Measurements from ENCODE around the gene KLK11. TPM values are rescaled to one million over a fixed set of nuclear protein-coding genes. Genes with fewer than 3 reads are reported as not detected.

The KLK11 gene
- total RNA-seq, 1 donor from 2014 or later: not detected

DNA sequence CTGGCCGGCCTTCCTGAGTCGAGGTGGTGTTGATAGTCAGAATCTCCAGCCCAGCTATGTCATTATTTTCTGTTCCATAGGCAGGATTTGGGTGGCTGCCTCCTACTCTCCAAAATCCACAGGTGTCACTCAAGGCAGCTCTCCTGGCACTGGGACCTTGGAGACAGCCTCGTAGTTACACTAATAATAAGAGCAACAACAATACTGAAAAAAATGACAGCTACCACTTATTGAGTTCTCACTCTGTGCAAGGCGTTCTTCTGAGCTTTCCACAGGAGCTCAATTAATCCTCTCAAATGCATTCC, 20.6 kb upstream of the KLK11 start:
- Mint-ChIP-seq H3K27me3 (ENCODE audit: insufficient read depth) (peaks cover 14% of the 10 kb centered on the region), H3K27ac (no peak overlapping the region), H3K4me3 (no peak overlapping the region), H3K9me3 (no peaks in the 10 kb centered on the region), H3K4me1 (ENCODE audit: low read depth) (no peaks in the 10 kb centered on the region), H3K36me3 (ENCODE audit: low read depth) (no peaks in the 10 kb centered on the region)
- intact Hi-C loops (cut with micrococcal nuclease): no loop called here
- no peak for DNase-seq (ENCODE audit: low spot score)

DNA sequence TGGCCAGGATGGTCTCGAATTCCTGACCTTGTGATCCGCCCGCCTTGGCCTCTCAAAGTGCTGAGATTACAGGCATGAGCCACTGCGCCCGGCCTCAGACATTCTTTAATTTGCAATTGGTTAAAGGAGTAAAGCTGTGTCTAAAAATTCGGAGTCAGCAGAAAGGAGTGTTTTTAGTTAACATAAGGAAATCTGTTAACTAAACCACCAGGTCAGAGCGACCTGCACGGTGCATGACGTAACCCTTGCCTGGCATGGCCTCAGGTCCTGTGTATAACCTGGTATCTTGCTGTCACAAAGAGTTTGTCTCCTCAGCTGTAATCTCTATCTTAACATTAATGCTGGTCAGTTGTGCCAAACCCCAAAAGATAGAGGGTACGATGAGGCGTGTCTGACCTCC, 17.9 kb upstream of the KLK11 start:
- Mint-ChIP-seq H3K36me3 (ENCODE audit: low read depth) (no peaks in the 10 kb centered on the region), H3K4me1 (ENCODE audit: low read depth) (no peaks in the 10 kb centered on the region), H3K9me3 (no peaks in the 10 kb centered on the region), H3K4me3 (no peak overlapping the region), H3K27ac (no peak overlapping the region), H3K27me3 (ENCODE audit: insufficient read depth) (peaks cover 14% of the 10 kb centered on the region)
- intact Hi-C loops (cut with micrococcal nuclease): no loop called here
- DNase-seq (ENCODE audit: low spot score): no peak

DNA sequence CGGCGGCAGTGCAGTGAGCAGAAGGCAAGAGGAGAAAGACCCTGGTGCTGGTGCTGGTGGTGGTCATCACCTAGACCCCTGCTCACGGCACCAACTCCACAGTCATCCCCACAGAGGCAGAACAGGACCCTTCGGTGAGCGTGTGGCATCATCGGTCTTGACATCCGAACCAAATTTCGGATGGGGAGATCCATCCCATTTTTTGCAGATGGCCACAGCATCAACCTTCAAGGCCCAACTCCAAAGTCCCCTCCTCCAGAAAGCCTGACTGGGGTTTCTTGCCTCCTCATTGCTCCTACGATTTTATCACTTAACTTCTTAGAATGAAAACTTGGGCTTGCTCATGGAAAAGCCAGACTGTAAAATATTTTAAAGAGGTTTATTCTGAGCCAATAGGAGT, 17.1 kb upstream of the KLK11 start:
- no peak for DNase-seq (ENCODE audit: low spot score)
- Mint-ChIP-seq H3K36me3 (ENCODE audit: low read depth) (no peaks in the 10 kb centered on the region), H3K27ac (no peak overlapping the region), H3K4me1 (ENCODE audit: low read depth) (no peaks in the 10 kb centered on the region), H3K4me3 (no peak overlapping the region), H3K9me3 (no peaks in the 10 kb centered on the region), H3K27me3 (ENCODE audit: insufficient read depth) (peaks cover 14% of the 10 kb centered on the region)
- intact Hi-C loops (cut with micrococcal nuclease): no loop called here

DNA sequence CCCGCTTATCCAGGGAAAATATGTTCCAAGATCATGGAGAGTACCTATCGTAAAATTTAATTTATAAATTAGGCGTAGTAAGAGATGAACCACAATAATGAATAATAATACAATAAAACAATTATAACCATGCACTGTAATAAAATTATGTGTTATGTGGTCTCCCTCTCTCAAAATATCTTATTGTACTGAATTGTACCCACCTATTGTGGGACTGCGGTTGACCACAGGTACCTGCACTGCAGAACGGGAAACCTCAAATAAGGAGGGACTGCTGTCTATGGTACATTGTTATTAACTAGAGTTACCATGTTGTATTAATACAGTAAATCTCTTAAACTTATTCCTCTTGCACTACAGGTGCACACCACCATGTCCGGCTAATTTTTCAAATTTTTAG, 13.7 kb upstream of the KLK11 start:
- Mint-ChIP-seq H3K4me1 (ENCODE audit: low read depth) (no peaks in the 10 kb centered on the region), H3K27ac (no peak overlapping the region), H3K36me3 (ENCODE audit: low read depth) (no peaks in the 10 kb centered on the region), H3K4me3 (no peak overlapping the region), H3K27me3 (ENCODE audit: insufficient read depth) (no peaks in the 10 kb centered on the region), H3K9me3 (no peaks in the 10 kb centered on the region)
- intact Hi-C loops (cut with micrococcal nuclease): no loop called here
- no peak for DNase-seq (ENCODE audit: low spot score)

GRCh38 chr19:51036519-51036918, 10.1 kb upstream of the KLK11 start:
- no peaks in the 10 kb centered on the region for H3K9me3 Mint-ChIP-seq
- H3K27ac Mint-ChIP-seq: no peak overlapping the region
- no peaks in the 10 kb centered on the region for H3K36me3 Mint-ChIP-seq (ENCODE audit: low read depth)
- no peak overlapping the region for H3K4me3 Mint-ChIP-seq
- H3K27me3 Mint-ChIP-seq (ENCODE audit: insufficient read depth): peaks cover 3% of the 10 kb centered on the region
- no peaks in the 10 kb centered on the region for H3K4me1 Mint-ChIP-seq (ENCODE audit: low read depth)
- no peak for DNase-seq (ENCODE audit: low spot score)
- intact Hi-C loops (cut with micrococcal nuclease): no loop called here

DNA sequence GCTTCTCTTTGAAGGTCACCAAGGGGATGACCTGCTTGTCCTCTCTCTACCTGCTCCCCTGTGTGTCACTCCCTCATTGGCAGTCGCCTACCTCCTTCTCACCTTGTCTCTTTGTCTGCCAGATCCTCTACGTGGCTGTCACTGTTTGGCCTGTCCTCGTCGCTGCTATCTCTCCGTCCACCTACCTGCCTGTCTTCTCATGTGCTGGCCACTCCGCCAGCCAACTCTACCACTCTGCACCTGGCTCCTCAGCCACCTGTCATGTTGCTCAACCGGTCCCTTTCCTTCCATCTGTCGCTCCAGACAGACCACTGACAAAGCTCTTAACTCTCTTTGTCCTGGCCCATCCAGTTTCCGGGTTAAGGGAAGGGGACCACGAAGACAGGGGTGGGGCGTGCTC, 8.3 kb upstream of the KLK11 start, which contains the start of gene KLK12:
Gene KLK12, minus strand, starts transcription at position 299 of the 400 bp plus-strand sequence. CDS start 381 bp downstream, outside the sequence.
- Mint-ChIP-seq H3K4me3 (no peak within 1 kb of the TSS), H3K9me3 (no peaks in the 10 kb centered on the region), H3K36me3 (ENCODE audit: low read depth) (no peaks in the 10 kb centered on the region), H3K27me3 (ENCODE audit: insufficient read depth) (peaks cover 3% of the 10 kb centered on the region), H3K27ac (no peak within 1 kb of the TSS), H3K4me1 (ENCODE audit: low read depth) (no peaks in the 10 kb centered on the region)
- intact Hi-C loops (cut with micrococcal nuclease): no loop called here
- no peak for DNase-seq (ENCODE audit: low spot score)

DNA sequence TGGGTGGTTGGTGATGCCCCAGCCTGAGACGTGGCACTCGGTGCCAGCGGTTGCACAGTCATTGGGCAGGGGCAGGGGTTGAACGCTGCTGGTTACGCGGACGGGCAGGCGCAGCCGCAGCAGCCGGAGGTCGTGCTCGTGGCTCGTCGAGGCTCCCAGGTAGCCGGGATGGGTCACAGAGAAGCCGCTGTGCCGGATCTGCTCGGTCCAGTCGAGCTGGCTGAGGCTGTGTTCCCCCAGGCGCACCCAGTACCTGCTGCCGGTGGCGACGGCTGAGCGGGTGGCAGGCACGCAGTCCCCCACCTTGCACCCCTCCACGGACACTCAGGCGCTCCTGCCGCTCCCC, 5.4 kb upstream of the KLK11 start:
- Mint-ChIP-seq H3K27ac (no peak overlapping the region), H3K4me1 (ENCODE audit: low read depth) (no peaks in the 10 kb centered on the region), H3K27me3 (ENCODE audit: insufficient read depth) (peaks cover 3% of the 10 kb centered on the region), H3K4me3 (no peak overlapping the region), H3K36me3 (ENCODE audit: low read depth) (no peaks in the 10 kb centered on the region), H3K9me3 (no peaks in the 10 kb centered on the region)
- DNase-seq (ENCODE audit: low spot score): no peak
- intact Hi-C loops (cut with micrococcal nuclease): no loop called here

DNA sequence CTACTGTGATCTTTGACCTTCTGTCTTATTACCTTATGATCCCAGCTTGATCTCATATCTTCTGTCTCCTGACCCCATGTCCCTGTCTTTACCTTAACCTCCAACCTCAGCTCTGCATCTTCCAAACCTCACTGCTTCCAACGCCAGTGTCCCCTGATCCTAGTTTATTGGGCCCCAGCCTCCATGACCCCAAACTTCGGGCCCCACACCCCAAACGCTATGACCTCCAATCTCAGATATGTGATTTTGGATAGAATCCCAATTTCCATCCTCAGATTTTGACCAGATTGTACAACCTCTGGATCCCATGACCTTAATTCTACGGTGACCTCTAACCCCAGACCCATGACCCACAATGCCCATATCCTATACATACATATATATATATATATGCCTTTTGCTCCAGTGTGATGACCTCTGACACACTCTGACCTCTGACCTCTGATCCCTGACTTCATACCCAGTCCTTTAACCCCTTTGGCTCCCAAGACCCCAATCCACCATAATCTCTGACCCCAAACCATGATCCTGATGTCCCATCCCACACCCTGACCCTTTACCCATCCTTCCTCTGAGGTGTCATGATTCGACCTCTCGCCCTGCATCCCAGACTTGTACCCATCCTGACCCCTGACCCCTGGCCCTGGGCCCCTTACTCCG, 4.9 kb upstream of the KLK11 start:
- no peak for DNase-seq (ENCODE audit: low spot score)
- Mint-ChIP-seq H3K4me3 (no peak overlapping the region), H3K36me3 (ENCODE audit: low read depth) (no peaks in the 10 kb centered on the region), H3K9me3 (no peaks in the 10 kb centered on the region), H3K27ac (no peak overlapping the region), H3K4me1 (ENCODE audit: low read depth) (no peaks in the 10 kb centered on the region), H3K27me3 (ENCODE audit: insufficient read depth) (peaks cover 5% of the 10 kb centered on the region)
- intact Hi-C loops (cut with micrococcal nuclease): no loop called here

GRCh38 chr19:51030631-51031030, 4.2 kb upstream of the KLK11 start:
- peaks cover 5% of the 10 kb centered on the region for H3K27me3 Mint-ChIP-seq (ENCODE audit: insufficient read depth)
- DNase-seq (ENCODE audit: low spot score): no peak
- no peaks in the 10 kb centered on the region for H3K36me3 Mint-ChIP-seq (ENCODE audit: low read depth)
- H3K9me3 Mint-ChIP-seq: no peaks in the 10 kb centered on the region
- H3K4me1 Mint-ChIP-seq (ENCODE audit: low read depth): no peaks in the 10 kb centered on the region
- no peak overlapping the region for H3K4me3 Mint-ChIP-seq
- H3K27ac Mint-ChIP-seq: no peak overlapping the region
- intact Hi-C loops (cut with micrococcal nuclease): no loop called here

DNA sequence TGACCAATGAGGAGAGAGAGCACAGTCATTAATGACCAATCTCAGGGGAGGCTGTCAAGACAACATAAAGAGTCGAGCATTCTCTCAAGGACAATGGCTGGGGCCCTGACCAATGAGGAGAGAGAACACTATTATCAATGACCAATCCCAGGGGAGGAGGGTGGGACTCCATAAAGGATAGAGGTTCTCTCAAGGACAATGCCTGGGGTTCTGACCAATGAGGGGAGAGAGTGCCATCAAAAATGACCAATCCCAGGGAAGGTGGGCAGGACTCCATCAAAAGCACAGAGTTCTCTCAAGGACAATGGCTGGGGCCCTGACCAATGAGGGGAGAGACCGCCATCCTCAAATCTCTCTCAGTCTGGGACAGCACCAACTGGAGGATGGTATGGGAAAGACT, 3.3 kb upstream of the KLK11 start:
- Mint-ChIP-seq H3K36me3 (ENCODE audit: low read depth) (no peaks in the 10 kb centered on the region), H3K9me3 (no peaks in the 10 kb centered on the region), H3K4me3 (no peak overlapping the region), H3K27ac (no peak overlapping the region), H3K27me3 (ENCODE audit: insufficient read depth) (peaks cover 5% of the 10 kb centered on the region), H3K4me1 (ENCODE audit: low read depth) (no peaks in the 10 kb centered on the region)
- intact Hi-C loops (cut with micrococcal nuclease): no loop called here
- DNase-seq (ENCODE audit: low spot score): no peak

DNA sequence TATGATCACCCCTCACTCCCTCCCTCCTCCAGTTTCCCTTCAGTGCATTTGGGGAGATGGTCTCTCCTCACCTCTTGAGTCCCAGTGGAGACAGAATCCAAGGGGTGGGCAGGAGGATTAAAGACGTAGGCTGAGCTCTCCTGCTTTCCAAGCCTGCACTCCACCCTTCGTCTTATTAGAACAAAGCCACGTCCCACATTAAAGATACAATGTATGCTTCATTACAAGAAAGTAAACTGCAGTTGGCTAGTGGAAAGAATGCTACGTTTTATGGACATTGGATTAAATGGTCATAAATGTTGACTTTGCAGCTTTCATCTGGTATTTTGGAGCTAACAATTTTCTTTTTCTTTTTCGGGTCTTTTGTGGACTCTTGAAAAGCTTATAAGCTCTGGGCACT, 1.5 kb upstream of the KLK11 start:
- Mint-ChIP-seq H3K4me1 (ENCODE audit: low read depth) (no peaks in the 10 kb centered on the region), H3K27me3 (ENCODE audit: insufficient read depth) (peaks cover 3% of the 10 kb centered on the region), H3K36me3 (ENCODE audit: low read depth) (no peaks in the 10 kb centered on the region), H3K4me3 (no peak overlapping the region), H3K27ac (no peak overlapping the region), H3K9me3 (no peaks in the 10 kb centered on the region)
- no peak for DNase-seq (ENCODE audit: low spot score)
- intact Hi-C loops (cut with micrococcal nuclease): no loop called here

GRCh38 chr19:51027126-51027806, 850 bp upstream of the KLK11 start:
- Mint-ChIP-seq H3K4me3 (no peak overlapping the region), H3K27me3 (ENCODE audit: insufficient read depth) (peaks cover 3% of the 10 kb centered on the region), H3K9me3 (no peaks in the 10 kb centered on the region), H3K36me3 (ENCODE audit: low read depth) (no peaks in the 10 kb centered on the region), H3K4me1 (ENCODE audit: low read depth) (no peaks in the 10 kb centered on the region), H3K27ac (no peak overlapping the region)
- intact Hi-C loops (cut with micrococcal nuclease): no loop called here
- no peak for DNase-seq (ENCODE audit: low spot score)

DNA sequence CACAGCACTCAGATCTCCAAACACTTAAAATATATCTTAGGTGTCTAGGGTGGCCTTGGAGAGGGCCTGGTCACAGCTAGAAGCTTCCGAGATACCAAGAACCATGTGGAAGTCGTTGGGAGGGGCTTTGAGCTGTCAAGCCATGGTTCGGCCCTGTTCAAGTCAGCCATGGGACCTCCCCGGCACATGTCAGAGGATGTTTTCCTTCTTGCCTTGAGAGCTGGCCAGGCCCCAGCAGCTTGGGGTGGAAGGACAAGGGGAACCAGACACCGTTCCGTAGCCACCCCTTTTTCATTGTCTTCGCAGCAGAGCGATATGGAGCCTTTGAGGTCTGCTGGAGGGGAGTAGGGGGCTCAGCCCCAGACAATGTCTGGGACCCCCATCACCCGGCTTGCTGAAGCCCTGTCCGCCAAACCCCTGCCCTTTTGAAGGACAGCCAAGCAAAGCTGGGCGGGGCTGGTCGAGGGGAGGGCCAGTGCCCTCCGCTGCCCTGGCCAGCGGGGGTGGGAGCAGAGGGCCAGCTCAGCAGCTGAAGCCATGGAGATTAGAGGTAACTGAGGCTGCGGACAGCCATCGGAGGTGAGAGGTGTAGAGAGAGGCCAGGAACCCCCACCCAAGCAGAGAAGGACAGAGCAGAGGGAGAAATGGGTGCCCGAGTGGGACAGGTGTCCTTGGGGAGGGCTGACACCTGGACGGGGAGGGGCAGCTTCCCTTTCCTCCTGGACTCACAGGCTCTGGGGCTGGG, 435 bp downstream of the KLK11 start:
- Mint-ChIP-seq H3K9me3 (no peaks in the 10 kb centered on the region), H3K27ac (no peak overlapping the region)
- intact Hi-C loops (cut with micrococcal nuclease): no loop called here

More for the DNA sequence above, 435 bp downstream of the KLK11 start:
- Mint-ChIP-seq H3K27me3 (ENCODE audit: insufficient read depth) (peaks cover 9% of the 10 kb centered on the region), H3K4me3 (no peak overlapping the region), H3K36me3 (ENCODE audit: low read depth) (no peaks in the 10 kb centered on the region), H3K4me1 (ENCODE audit: low read depth) (no peaks in the 10 kb centered on the region)
- no peak for DNase-seq (ENCODE audit: low spot score)

All from activated T-helper 1 cell treated with anti-CD3 and anti-CD28 coated beads, Interleukin-12 subunit alpha, Interleukin-12 subunit beta, Interleukin-2, Interleukin-4 antibody, amounts not matched to agents 30 ng/mL and 10 ng/mL and 1 ng/mL, durations not matched to agents 14 hours and 24 hours and 36 hours (primary cell).